ENCODE measurements around the gene HRK. TPM values are rescaled to one million over a fixed set of nuclear protein-coding genes. Genes with fewer than 3 reads are reported as not detected.

Gene HRK
- total and polyA plus RNA-seq, 2 of the 13 experiments (the other 11 are each of a cell fraction or from before 2014, with no cell fraction given): 0.02 TPM; not detected in 1

DNA sequence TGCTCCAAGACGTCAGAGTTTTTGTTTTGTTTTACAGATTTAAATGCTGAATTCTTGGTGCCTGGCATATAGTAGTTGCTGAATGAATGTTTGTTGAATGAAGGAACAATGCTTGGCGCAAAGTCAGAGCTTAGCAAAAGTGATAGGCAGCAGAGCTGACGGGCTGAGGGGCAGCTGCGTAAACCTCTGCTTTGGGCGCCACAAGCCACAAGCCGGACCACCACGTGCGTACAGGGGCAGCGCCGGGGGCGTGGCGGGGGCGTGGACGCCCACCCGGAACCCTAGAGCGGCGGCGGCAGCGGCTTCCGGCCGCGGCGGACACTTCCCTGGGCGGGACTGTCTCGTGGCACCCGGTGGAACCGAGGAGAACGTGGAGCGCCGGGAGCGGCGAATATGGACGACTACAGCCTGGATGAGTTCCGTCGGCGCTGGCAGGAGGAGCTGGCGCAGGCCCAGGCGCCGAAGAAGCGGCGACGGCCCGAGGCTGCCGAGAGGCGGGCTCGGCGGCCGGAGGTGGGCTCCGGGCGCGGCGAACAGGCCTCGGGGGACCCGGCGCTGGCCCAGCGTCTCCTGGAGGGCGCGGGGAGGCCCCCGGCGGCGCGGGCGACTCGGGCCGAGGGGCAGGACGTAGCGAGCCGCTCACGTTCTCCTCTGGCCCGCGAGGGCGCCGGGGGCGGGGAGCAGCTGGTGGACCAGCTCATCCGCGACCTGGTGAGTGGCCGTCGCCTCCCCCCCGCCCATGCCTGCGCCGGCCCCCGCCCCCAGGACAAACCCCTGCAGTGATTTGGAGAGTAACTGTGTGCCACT lies 29.6 kb upstream of the HRK start, which contains the start of gene FBXW8 (continued):
- peak; percentile 63; the same call in 1 of the 2 replicates for TF ChIP-seq ZNF546 (CRISPR knock-in tag; conservative IDR thresholded peaks at IDR 0.05)
- no peak for TF ChIP-seq ZNF790 (CRISPR knock-in tag; IDR thresholded peaks at IDR 0.05; ENCODE audit: borderline replicate concordance)
- TF ChIP-seq, protein P1, sequence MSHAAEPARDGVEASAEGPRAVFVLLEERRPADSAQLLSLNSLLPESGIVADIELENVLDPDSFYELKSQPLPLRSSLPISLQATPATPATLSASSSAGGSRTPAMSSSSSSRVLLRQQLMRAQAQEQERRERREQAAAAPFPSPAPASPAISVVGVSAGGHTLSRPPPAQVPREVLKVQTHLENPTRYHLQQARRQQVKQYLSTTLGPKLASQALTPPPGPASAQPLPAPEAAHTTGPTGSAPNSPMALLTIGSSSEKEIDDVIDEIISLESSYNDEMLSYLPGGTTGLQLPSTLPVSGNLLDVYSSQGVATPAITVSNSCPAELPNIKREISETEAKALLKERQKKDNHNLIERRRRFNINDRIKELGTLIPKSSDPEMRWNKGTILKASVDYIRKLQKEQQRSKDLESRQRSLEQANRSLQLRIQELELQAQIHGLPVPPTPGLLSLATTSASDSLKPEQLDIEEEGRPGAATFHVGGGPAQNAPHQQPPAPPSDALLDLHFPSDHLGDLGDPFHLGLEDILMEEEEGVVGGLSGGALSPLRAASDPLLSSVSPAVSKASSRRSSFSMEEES (CRISPR knock-in tag; IDR thresholded peaks at IDR 0.05): peak; percentile 74; the same call in 1 of the 2 replicates
- TF ChIP-seq HDAC6 (IDR thresholded peaks at IDR 0.05; ENCODE audit: low read depth, low read length): no peak
- peak; percentile 61; the same call in 1 of the 2 replicates for TF ChIP-seq MIER3 (CRISPR knock-in tag; IDR thresholded peaks at IDR 0.05; ENCODE audit: borderline replicate concordance)
- TF ChIP-seq, protein P2, sequence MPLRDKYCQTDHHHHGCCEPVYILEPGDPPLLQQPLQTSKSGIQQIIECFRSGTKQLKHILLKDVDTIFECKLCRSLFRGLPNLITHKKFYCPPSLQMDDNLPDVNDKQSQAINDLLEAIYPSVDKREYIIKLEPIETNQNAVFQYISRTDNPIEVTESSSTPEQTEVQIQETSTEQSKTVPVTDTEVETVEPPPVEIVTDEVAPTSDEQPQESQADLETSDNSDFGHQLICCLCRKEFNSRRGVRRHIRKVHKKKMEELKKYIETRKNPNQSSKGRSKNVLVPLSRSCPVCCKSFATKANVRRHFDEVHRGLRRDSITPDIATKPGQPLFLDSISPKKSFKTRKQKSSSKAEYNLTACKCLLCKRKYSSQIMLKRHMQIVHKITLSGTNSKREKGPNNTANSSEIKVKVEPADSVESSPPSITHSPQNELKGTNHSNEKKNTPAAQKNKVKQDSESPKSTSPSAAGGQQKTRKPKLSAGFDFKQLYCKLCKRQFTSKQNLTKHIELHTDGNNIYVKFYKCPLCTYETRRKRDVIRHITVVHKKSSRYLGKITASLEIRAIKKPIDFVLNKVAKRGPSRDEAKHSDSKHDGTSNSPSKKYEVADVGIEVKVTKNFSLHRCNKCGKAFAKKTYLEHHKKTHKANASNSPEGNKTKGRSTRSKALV (CRISPR knock-in tag; IDR thresholded peaks at IDR 0.05): peak; percentile 81; the same call in 1 of the 2 replicates
- 0 out of 2 replicates have a peak, but pooled peaks have one; percentile 33 for TF ChIP-seq ZFP37 (CRISPR knock-in tag; IDR thresholded peaks at IDR 0.05; ENCODE audit: borderline replicate concordance)
- TF ChIP-seq NFYC (CRISPR knock-in tag; IDR thresholded peaks at IDR 0.05): peak; percentile 42; the same call in 1 of the 2 replicates
- TF ChIP-seq MXI1 (IDR thresholded peaks at IDR 0.05; ENCODE audit: borderline replicate concordance, low read depth, low read length): peak; percentile 96
- peak; percentile 44; the same call in 1 of the 2 replicates for TF ChIP-seq IRF2 (CRISPR knock-in tag; IDR thresholded peaks at IDR 0.05)
- TF ChIP-seq SP2 (CRISPR knock-in tag; IDR thresholded peaks at IDR 0.05): peak; percentile 49; the same call in 1 of the 2 replicates
- 0 out of 2 replicates have a peak, but pooled peaks have one; percentile 57 for TF ChIP-seq ZNF512 (CRISPR knock-in tag; IDR thresholded peaks at IDR 0.05)
- TF ChIP-seq ZSCAN30 (CRISPR knock-in tag; IDR thresholded peaks at IDR 0.05): no peak
- peak; percentile 78; the same call in 1 of the 2 replicates for TF ChIP-seq REL (CRISPR knock-in tag; conservative IDR thresholded peaks at IDR 0.05)
- TF ChIP-seq ZNF747 (CRISPR knock-in tag; IDR thresholded peaks at IDR 0.05; ENCODE audit: borderline replicate concordance): peak; percentile 81; the same call in 1 of the 2 replicates
- TF ChIP-seq CHD4 (IDR thresholded peaks at IDR 0.05; ENCODE audit: borderline replicate concordance, low read length): 0 out of 2 replicates have a peak, but pooled peaks have one; percentile 80
- TF ChIP-seq JUNB (CRISPR knock-in tag; IDR thresholded peaks at IDR 0.05; ENCODE audit: borderline replicate concordance): 0 out of 2 replicates have a peak, but pooled peaks have one; percentile 22
- TF ChIP-seq ZFP82 (CRISPR knock-in tag; IDR thresholded peaks at IDR 0.05; ENCODE audit: borderline replicate concordance): no peak
- TF ChIP-seq HNF4G (IDR thresholded peaks at IDR 0.05; ENCODE audit: borderline replicate concordance, low read depth, low read length): no peak
- peak; percentile 74 for TF ChIP-seq HNF4G (CRISPR knock-in tag; IDR thresholded peaks at IDR 0.05; ENCODE audit: borderline replicate concordance, low read depth)
- 0 out of 2 replicates have a peak, but pooled peaks have one; percentile 64 for TF ChIP-seq KLF15 (CRISPR knock-in tag; IDR thresholded peaks at IDR 0.05; ENCODE audit: borderline replicate concordance)
- TF ChIP-seq NR1H2 (CRISPR knock-in tag; IDR thresholded peaks at IDR 0.05; ENCODE audit: borderline replicate concordance, low read depth): no peak; the same call in 1 of the 2 replicates
- TF ChIP-seq XRCC5 (optimal IDR thresholded peaks at IDR 0.05; ENCODE audit: low read length): peak; percentile 77
- 0 out of 2 replicates have a peak, but pooled peaks have one; percentile 46 for TF ChIP-seq ELF1 (CRISPR knock-in tag; IDR thresholded peaks at IDR 0.05)
- peak; percentile 81 for TF ChIP-seq ZNF451 (CRISPR knock-in tag; IDR thresholded peaks at IDR 0.05)
